Calu3 (cell line): Measurements from ENCODE around the gene OR5M10. TPM values are rescaled to one million over a fixed set of nuclear protein-coding genes. Genes with fewer than 3 reads are reported as not detected.
"Not testable (repeated sequence)": the region's sequence is repeated elsewhere in the genome, so short reads cannot be mapped to it uniquely, and the experiment has no call there.

Experiments used
- BruUV-seq: library from RNA; stranded (reverse); fragments of 400-500 nt; replicated peaks from 2 replicates; lab custom pipeline; 2021; lab: Mats Ljungman, UMichigan
- CTCF ChIA-PET: fragments of 300-600 bp; sonication (Branson Sonifier 250); formaldehyde crosslinking; loops from one replicate; lab custom pipeline; 2022; ENCODE audit warnings: antibody characterized with exemption; lab: Charles Lee
- DNase-seq: peaks from one replicate; pipeline ENCODE4 v3.0.0; 2022
- H3K27ac Mint-ChIP-seq: one replicate; pipeline ENCODE4 v1.8.0; 2022; ENCODE audit warnings: mixed read lengths; ENCODE audit not compliant: unreplicated experiment
- H3K27me3 Mint-ChIP-seq: one replicate; pipeline ENCODE4 v1.8.0; 2022; ENCODE audit warnings: mixed read lengths; ENCODE audit not compliant: unreplicated experiment
- H3K36me3 Mint-ChIP-seq: one replicate; pipeline ENCODE4 v1.8.0; 2022; ENCODE audit warnings: mild to moderate bottlenecking, moderate library complexity, mixed read lengths; ENCODE audit not compliant: insufficient read depth, unreplicated experiment
- H3K4me1 Mint-ChIP-seq: one replicate; pipeline ENCODE4 v1.8.0; 2022; ENCODE audit warnings: mild to moderate bottlenecking, low read depth, mixed read lengths; ENCODE audit not compliant: unreplicated experiment
- H3K4me3 Mint-ChIP-seq: one replicate; pipeline ENCODE4 v1.8.0; 2022; ENCODE audit warnings: mild to moderate bottlenecking, low read depth, moderate library complexity, mixed read lengths; ENCODE audit not compliant: unreplicated experiment
- H3K9me3 Mint-ChIP-seq: one replicate; pipeline ENCODE4 v1.8.0; 2022; ENCODE audit warnings: low read depth, mixed read lengths; ENCODE audit not compliant: unreplicated experiment
- CTCF ChIP-seq: fragments of 200-600 bp; IDR thresholded peaks from one replicate; pipeline ENCODE4 v1.8.0; 2022; ENCODE audit warnings: antibody characterized with exemption; ENCODE audit not compliant: unreplicated experiment
- intact Hi-C: fragments of 100-400 bp; cut with micrococcal nuclease; formaldehyde crosslinking; loops from one replicate; pipeline ENCODE4 v1.10.0; 2022; ENCODE audit not compliant: unreplicated experiment
- total RNA-seq: library from RNA; stranded (reverse); gene quantifications from 2 replicates; pipeline ENCODE4 v1.2.3, GENCODE V29; 2022

OR5M10 gene
- total RNA-seq, 1 experiment from 2014 or later: not detected

GRCh38 chr11:56558574-56558973, 18.9 kb downstream of the OR5M10 start:
- no peak for TF ChIP-seq CTCF
- Mint-ChIP-seq H3K4me3 (no peak overlapping the region), H3K27ac (no peak overlapping the region), H3K4me1 (no peaks in the 10 kb centered on the region), H3K9me3 (peaks cover 5% of the 10 kb centered on the region), H3K27me3 (no peaks in the 10 kb centered on the region), H3K36me3 (no peaks in the 10 kb centered on the region)
- DNase-seq: no peak
- CTCF ChIA-PET: no interaction called here
- intact Hi-C loops: no loop called here
- no TSS peak for BruUV-seq

- DNase-seq, H3K27ac Mint-ChIP-seq, H3K4me1 Mint-ChIP-seq, H3K36me3 Mint-ChIP-seq, H3K4me3 Mint-ChIP-seq, BruUV-seq, H3K27me3 Mint-ChIP-seq, intact Hi-C loops, CTCF ChIA-PET, H3K9me3 Mint-ChIP-seq: not testable (repeated sequence)
Measured at GRCh38 chr11:56554691-56555090, 22.8 kb downstream of the OR5M10 start.

- intact Hi-C loops: no loop called here
- CTCF ChIA-PET: no interaction called here
Measured at GRCh38 chr11:56545531-56545930, 32.0 kb downstream of the OR5M10 start.

GRCh38 chr11:56543739-56544138, 33.8 kb downstream of the OR5M10 start:
- intact Hi-C loops: no loop called here
- Mint-ChIP-seq H3K4me1 (no peaks in the 10 kb centered on the region), H3K4me3 (no peak overlapping the region), H3K27ac (no peak overlapping the region), H3K27me3 (no peaks in the 10 kb centered on the region), H3K36me3 (no peaks in the 10 kb centered on the region), H3K9me3 (peaks cover 12% of the 10 kb centered on the region)
- no peak for TF ChIP-seq CTCF
- BruUV-seq: no TSS peak
- no peak for DNase-seq
- CTCF ChIA-PET: no interaction called here

More at GRCh38 chr11:56545531-56545930, 32.0 kb downstream of the OR5M10 start:
- TF ChIP-seq CTCF: no peak
- H3K27ac Mint-ChIP-seq: no peak overlapping the region
- no peaks in the 10 kb centered on the region for H3K4me1 Mint-ChIP-seq
- H3K36me3 Mint-ChIP-seq: no peaks in the 10 kb centered on the region
- no TSS peak for BruUV-seq
- no peaks in the 10 kb centered on the region for H3K27me3 Mint-ChIP-seq
- DNase-seq: no peak
- H3K4me3 Mint-ChIP-seq: no peak overlapping the region
- H3K9me3 Mint-ChIP-seq: peaks cover 12% of the 10 kb centered on the region

GRCh38 chr11:56543157-56543556, 34.4 kb downstream of the OR5M10 start, which contains the start of gene OR5M11:
TSS of gene OR5M11 (minus strand) at chr11:56543257. CDS start at chr11:56543257, 0 bp downstream.
- Mint-ChIP-seq H3K27ac (no peak within 1 kb of the TSS), H3K4me3 (no peak within 1 kb of the TSS)

More at GRCh38 chr11:56543157-56543556, 34.4 kb downstream of the OR5M10 start, which contains the start of gene OR5M11:
- H3K4me1 Mint-ChIP-seq: no peaks in the 10 kb centered on the region
- intact Hi-C loops: no loop called here
- peaks cover 12% of the 10 kb centered on the region for H3K9me3 Mint-ChIP-seq
- DNase-seq: no peak
- H3K36me3 Mint-ChIP-seq: no peaks in the 10 kb centered on the region
- H3K27me3 Mint-ChIP-seq: no peaks in the 10 kb centered on the region
- CTCF ChIA-PET: no interaction called here
- TF ChIP-seq CTCF: no peak
- no TSS peak for BruUV-seq
